Epithelial cell of prostate (primary cell): ENCODE data around the gene ARL2.
"Not testable (repeated sequence)": the region's sequence is repeated elsewhere in the genome, so short reads cannot be mapped to it uniquely, and the experiment has no call there.

Experiments used
- DNase-seq: peaks from one replicate; pipeline ENCODE4 v3.0.0-alpha.2; 2011; ENCODE audit warnings: low read depth, low spot score
- H3K27ac ChIP-seq: fragments of 450-650 bp; 2 replicates; pipeline ENCODE4 v1.5.1; 2017; ENCODE audit warnings: mild to moderate bottlenecking

The ARL2 gene

GRCh38 chr11:65013888-65014725 lies at the start of gene ARL2:
Gene ARL2 (plus strand): TSS chr11:65014160. CDS start chr11:65014208, 48 bp downstream.
- peak within 1 kb of the TSS; percentile 92 for H3K27ac ChIP-seq
- DNase-seq, result no peak

DNA sequence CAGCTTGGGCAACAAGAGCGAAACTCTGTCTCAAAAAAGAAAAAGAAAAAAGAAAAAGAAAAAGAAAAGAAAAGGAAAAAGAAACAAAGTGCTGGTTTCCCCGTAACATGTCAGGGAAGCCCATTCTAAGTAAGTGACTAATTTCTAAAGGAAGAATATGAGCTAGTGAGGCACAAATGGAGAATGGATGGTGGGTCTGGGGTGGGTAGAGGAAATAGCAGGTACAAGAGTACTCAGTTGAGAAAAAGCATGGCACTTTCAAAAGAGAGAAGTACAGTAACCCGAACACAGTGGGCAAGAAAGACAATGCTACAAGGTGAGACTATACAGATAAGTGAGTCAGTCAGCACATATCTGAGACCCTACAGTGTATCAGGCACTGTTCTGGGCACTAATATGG lies 46.6 kb upstream of the ARL2 start:
- no peak overlapping the region for H3K27ac ChIP-seq
- no peak for DNase-seq

DNA sequence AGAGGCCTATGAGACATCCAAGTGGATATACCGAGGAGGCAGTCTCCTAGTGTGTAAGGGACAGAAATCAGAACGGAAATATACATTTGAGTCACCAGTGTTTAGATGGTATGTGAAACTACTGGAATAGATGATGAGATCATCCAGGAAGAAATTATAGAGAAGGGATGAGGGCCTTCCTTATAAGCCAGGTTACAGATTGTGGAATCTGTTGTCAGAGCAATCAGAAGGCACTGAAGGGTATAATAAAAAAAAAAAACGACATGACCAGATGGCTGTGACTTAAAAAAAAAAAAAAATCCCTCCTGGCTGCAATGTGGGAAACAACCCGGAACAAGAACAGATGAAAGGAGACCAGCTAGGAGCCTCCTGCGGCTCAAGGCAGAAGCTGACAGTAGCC lies 44.8 kb upstream of the ARL2 start:
- peak overlapping the region; percentile 98 for H3K27ac ChIP-seq
- DNase-seq, result peak; percentile 70

DNA sequence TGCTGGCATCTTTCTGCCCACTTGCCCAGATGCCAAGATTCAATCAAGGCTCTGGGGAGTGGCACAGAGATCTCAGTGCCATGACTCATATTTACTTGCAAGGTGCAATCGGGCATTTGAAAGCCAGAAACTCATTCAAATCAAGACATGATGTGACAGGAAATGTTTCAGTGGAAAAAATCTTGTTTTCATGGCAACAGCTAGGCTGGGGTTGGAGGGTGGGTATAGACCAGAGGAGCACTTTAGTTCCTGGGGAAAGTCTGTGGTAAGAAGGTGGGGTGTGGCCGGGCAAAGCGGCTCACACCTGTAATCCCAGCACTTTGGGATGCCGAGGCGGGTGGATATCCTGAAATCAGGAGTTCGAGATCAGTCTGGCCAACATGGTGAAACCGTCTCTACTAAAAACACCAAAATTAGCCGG lies 43.2 kb upstream of the ARL2 start:
- peak overlapping the region; percentile 98 for H3K27ac ChIP-seq
- peak; percentile 92 for DNase-seq

- no peak for DNase-seq
- H3K27ac ChIP-seq, result peak within 1 kb of the TSS; percentile 98
Observed at GRCh38 chr11:64971421-64972233, 42.3 kb upstream of the ARL2 start, which contains the start of gene MAJIN. Gene MAJIN (minus strand): TSS chr11:64972108. CDS start chr11:64959405, 12,703 bp downstream.

GRCh38 chr11:64974124-64974523 lies 39.8 kb upstream of the ARL2 start:
- DNase-seq, result no peak
- H3K27ac ChIP-seq, result no peak overlapping the region

DNA sequence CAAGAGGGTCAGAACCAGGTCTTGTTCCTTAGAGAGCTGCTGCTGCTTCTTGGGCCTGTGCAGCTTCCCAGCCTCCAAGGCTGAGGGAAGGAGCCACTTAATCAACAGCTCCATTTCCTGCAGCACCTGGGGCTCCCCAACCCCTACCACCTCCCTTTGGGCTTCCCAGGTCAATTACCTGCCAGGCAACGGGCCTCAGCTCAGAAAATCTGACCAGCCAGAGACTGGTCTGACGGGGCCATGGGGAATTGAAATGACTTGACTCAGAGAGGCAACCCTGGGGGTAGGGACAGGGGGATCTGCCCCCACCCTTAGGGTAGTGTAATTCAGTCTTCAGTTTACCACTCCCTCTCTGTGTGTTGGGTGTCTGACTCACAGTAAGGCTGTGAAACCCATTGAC lies 37.3 kb upstream of the ARL2 start:
- H3K27ac ChIP-seq, result no peak overlapping the region
- no peak for DNase-seq

GRCh38 chr11:64983339-64983738 lies 30.6 kb upstream of the ARL2 start:
- not testable (repeated sequence) for DNase-seq, H3K27ac ChIP-seq

DNA sequence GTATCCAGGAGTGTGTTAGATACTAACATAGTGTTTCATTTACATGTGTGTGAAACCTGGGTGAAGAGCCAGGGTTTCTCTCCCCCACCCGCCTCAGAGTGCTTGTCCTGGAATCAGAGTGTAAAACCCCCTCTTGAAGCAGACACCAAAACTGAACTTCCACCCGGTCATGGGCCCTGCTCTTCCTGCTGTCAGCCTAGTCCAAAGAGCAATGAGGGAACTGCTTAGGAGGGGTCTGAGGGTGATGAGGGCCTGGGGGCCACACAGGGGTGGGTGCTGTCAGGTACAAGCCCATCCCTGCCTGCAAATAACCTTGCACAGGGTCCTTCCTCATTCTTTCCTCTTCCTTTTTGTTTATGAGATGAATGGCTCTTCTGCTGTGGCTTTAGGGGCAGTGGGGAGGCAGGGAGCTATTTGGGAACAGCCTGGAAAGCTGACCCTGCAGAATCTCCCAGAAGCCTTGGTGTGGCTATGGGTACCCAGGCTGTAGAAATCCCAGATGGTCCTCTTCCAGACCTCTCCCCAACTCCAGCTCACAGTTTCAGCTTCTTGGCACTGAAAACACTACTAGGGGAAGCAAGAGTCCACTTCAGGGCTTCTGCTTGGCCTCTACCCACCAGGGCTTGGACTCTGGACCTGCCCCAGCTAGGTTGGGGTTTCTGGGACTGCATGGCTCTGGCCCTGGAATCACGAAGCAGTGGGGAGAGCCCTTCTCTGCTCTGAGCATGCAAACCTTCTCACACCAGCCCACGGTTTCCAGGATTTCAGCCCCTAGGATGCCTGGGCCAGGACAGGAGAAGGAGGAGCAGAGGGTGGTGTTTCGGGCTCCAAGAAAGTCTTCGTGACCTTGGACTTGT lies 25.7 kb upstream of the ARL2 start:
- no peak overlapping the region for H3K27ac ChIP-seq
- DNase-seq, result no peak

DNA sequence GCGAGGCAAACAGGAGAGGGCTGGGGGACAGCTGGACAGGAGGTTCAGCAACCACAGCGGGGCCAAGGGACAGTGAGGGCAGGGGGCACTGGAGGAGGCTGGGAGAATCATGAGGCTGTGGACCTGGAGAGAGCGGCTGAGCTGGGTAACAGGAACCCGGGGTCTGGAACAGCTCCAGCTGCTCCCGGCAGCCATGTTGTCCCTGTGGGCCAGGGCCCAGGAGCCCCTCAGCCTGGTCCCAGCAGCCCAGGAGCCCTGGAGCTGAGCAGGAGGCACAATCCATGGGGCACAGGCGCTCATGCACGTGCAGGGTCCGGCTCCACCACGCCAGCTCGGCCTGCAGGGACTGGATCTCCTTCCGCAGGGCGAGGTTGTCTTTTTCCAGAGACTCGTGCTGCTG lies 24.5 kb upstream of the ARL2 start:
- H3K27ac ChIP-seq, result no peak overlapping the region
- DNase-seq, result no peak

DNA sequence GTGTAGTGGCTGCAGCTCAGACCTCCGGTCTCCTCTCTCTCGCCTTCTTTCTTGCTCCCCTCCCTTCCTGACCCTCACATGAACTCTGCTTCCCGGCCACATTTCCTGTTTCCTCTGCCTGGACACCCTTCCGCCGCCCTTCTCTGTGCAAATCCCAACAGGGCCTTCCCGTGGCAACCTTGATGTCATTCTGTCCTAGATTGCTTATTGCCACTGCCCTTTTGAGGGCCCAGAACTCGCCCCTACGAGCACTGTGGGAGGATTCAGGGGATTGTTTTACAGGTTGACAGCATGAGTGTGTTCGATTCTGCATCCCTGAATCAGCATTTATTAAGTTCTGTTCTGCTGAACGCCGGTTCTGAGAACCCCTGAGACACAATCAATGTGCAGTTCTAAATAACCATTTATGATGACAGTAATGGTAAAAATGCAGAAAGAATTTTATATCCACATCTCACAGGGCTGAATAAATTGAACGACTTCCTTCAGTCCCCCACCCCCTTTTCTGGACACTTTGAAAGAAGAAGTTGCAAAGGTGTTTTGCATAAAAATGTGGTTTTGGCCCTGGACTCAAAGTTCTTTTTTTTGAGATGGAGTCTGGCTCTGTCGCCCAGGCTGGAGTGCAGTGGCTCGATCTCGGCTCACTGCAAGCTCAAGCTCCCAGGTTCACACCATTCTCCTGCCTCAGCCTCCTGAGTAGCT lies 23.6 kb upstream of the ARL2 start:
- H3K27ac ChIP-seq, result no peak overlapping the region
- no peak for DNase-seq

GRCh38 chr11:64994318-64994717 lies 19.6 kb upstream of the ARL2 start:
- no peak overlapping the region for H3K27ac ChIP-seq
- no peak for DNase-seq

- DNase-seq, result no peak
- H3K27ac ChIP-seq, result no peak overlapping the region
Observed at GRCh38 chr11:64996327-64996709, 17.6 kb upstream of the ARL2 start.

GRCh38 chr11:64996710-64997380 lies 17.1 kb upstream of the ARL2 start, which contains the start of gene BATF2:
Gene BATF2 (minus strand): TSS chr11:64996971. CDS start chr11:64996914, 57 bp downstream.
- no peak within 1 kb of the TSS for H3K27ac ChIP-seq
- no peak for DNase-seq

DNA sequence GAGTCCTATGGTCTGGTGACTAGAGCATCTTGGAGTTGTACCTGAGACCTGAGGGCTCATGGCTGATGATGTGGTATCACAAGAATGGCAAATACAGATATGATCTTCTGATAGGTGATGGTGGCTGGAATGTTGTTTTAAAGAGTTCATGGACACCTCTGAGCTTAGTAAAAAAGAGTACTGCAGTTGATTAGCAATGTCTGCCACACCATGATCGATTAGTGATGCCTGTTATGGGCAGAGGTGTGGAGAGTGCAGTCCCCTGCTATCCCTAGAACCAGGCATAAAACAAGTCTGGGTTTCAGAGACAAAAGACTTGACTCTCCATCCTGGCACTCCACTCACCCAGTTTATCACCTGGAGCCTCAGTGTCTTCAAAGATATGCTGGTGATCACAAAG lies 15.8 kb upstream of the ARL2 start:
- no peak for DNase-seq
- H3K27ac ChIP-seq, result no peak overlapping the region

DNA sequence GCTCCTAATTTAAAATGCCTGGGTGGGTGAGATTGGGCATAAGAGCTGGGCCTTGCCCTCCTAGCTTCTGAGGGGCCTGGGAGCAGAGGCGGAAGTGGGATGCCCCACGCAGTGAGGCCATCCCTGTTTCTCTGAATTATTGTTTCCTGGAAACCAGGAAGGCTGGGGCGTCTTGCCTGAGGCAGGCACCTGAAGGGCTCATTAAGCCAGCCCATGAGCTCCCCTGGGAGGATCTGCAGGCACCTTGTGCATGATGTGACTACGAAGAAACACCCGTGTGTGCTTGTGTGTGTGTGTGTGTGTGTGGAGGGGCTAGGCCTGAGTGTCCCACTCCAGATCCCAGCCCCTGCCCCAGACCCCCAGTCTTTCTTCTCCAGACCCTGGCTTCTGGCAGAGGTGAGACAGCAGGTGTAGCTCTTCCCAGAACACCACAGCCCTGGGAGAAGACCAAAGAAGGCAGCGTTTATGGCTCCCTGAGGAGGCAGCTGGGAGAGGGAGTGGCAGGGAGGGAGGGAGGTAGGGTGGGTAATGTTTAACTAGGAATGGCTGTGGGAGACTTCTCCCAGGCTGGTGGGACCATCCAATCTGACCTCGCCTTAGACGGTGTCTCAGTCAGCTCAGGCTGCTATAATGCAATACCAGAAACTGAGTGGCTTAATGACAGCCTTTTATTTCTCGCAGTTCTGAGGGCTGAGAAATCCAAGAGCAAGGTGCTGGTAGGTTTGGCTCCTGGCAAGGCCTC lies 15.1 kb upstream of the ARL2 start:
- no peak overlapping the region for H3K27ac ChIP-seq
- DNase-seq, result no peak

GRCh38 chr11:64999478-64999877 lies 14.5 kb upstream of the ARL2 start:
- H3K27ac ChIP-seq, result no peak overlapping the region
- DNase-seq, result no peak

DNA sequence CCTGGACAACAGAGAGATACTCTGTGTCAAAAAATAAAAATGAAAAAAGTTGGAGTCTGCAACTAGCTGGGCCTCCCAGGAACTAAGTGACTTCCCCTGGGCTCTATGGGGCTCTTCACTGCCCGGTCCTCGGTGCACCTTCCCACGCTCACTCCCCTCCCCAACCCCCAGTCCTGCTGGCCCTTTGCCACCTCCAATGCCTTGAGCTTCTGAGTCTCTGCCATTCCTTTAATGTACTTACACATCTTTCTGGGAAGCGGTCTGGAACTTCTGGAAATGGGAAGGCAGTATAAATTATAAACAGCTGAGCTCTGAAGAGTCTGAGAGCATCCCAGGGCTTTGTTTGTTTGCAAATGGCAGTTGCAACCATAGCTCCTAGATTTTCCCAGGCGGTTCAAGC lies 11.3 kb upstream of the ARL2 start:
- no peak overlapping the region for H3K27ac ChIP-seq
- no peak for DNase-seq
